ENCODE measurements around the gene TTYH3.

GRCh38 chr7:2687881-2688318 is 56.1 kb downstream of the TTYH3 start, which contains the start of gene AMZ1:
- TF ChIP-seq CTCF (IDR thresholded peaks at IDR 0.05 in 8 of 11, conservative IDR thresholded peaks at IDR 0.05 in 3 of 11) (no peak), POLR2AphosphoS5 (IDR thresholded peaks at IDR 0.05) (no peak), POLR2A (IDR thresholded peaks at IDR 0.05) (no peak)

All from spleen (tissue), 7 donors.